HS-27A (cell line): ENCODE results near the gene BMP7.

ENCODE experiments used
- DNase-seq: peaks from one replicate; pipeline ENCODE4 v3.0.0-alpha.2; 2012; ENCODE audit warnings: low read depth, missing footprints

The BMP7 gene

DNA sequence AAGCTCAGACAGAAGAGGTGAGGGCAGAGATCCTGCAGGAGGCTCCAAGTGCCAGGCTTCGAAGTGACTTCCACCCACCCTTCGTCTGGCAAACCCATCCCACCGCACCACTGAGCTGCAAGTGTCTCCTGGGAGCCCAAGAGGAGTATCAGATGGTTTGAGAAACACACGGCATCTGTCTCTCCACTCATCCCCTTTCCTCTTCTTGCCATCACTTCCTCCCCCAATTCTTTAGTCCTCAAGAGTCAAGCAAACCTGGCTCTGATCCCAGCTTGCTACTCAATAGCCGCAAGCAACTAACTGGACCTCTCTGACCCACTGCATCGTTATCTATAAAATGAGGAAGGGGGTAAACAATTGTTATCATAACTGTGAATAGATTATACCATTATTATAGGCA is 142.1 kb downstream of the BMP7 start:
- no peak for DNase-seq

- DNase-seq, result no peak
Observed at GRCh38 chr20:57123504-57123903, 142.9 kb downstream of the BMP7 start.

- no peak for DNase-seq
Observed at GRCh38 chr20:57122536-57123489, 143.6 kb downstream of the BMP7 start.

DNA sequence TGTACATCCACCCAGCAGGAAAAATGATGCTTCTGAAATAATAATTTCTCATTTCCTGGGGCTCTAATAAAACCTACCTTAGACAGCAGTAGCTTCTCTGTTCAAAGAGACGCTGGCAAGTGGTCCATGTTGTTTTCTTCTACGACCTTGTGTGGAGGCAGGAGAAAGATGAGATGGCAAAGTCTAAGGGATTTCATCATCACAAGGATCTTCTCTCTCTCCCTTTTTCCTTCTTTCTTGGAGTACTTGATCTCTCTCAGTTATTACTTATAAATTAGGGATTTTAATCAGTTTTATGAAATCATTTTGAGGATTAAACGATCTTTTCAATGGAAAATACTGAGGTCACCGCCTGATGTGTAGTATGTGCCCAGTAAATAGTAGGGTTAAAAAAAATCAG is 147.5 kb downstream of the BMP7 start:
- no peak for DNase-seq
